Neural cell (in vitro differentiated cells): Measurements from ENCODE around the gene ACIN1. TPM values are rescaled to one million over a fixed set of nuclear protein-coding genes. Genes with fewer than 3 reads are reported as not detected.

Source experiments
- H2AFZ ChIP-seq: fragments of 200-600, 300-800 bp; sonication (generic), shearing (Covaris generic); 2 replicates; pipeline ENCODE4 v1.6.0; 2014; ENCODE audit warnings: low read depth, mild to moderate bottlenecking, antibody characterized with exemption, low read length, moderate library complexity
- H3F3A ChIP-seq: fragments of 200-600 bp; shearing (Covaris generic); 2 replicates; pipeline ENCODE4 v1.6.1; 2016; ENCODE audit warnings: mild to moderate bottlenecking, moderate library complexity, mixed read lengths, antibody characterized with exemption, low read length; ENCODE audit not compliant: insufficient read depth, poor library complexity, severe bottlenecking
- H3K27ac ChIP-seq: fragments of 200-600, 300-800 bp; sonication (generic), shearing (Covaris generic); 2 replicates; pipeline ENCODE4 v1.5.1; 2014; ENCODE audit warnings: mild to moderate bottlenecking, low read length, moderate library complexity
- H3K27me3 ChIP-seq: fragments of 300-800, 200-600 bp; sonication (generic), shearing (Covaris generic); 2 replicates; pipeline ENCODE4 v1.6.0; 2014; ENCODE audit warnings: mild to moderate bottlenecking, low read depth, low read length, moderate library complexity; ENCODE audit not compliant: insufficient read depth
- H3K36me3 ChIP-seq: fragments of 300-800, 200-600 bp; sonication (generic), shearing (Covaris generic); 2 replicates; pipeline ENCODE4 v1.5.1; 2014; ENCODE audit warnings: mild to moderate bottlenecking, antibody characterized with exemption, low read length, moderate library complexity; ENCODE audit not compliant: insufficient read depth
- H3K4me2 ChIP-seq: fragments of 300-800, 200-600 bp; sonication (generic), shearing (Covaris generic); 2 replicates; pipeline ENCODE4 v1.6.0; 2014; ENCODE audit warnings: mild to moderate bottlenecking, low read length
- H3K4me3 ChIP-seq: fragments of 300-800, 200-600 bp; sonication (generic), shearing (Covaris generic); 2 replicates; pipeline ENCODE4 v1.5.1; 2014; ENCODE audit warnings: mild to moderate bottlenecking, low read length, moderate library complexity
- H3K79me2 ChIP-seq: fragments of 200-600 bp; shearing (Covaris generic); replicated peaks from 2 replicates; pipeline ENCODE4 v1.6.0; 2014; ENCODE audit warnings: mild to moderate bottlenecking, low read length, moderate library complexity; ENCODE audit not compliant: insufficient read depth
- H3K9ac ChIP-seq: fragments of 300-800, 200-600 bp; sonication (generic), shearing (Covaris generic); 2 replicates; pipeline ENCODE4 v1.6.1; 2016; ENCODE audit warnings: mild to moderate bottlenecking, low read length, mixed read lengths
- H3K9me2 ChIP-seq: fragments of 200-600 bp; shearing (Covaris generic); 2 replicates; pipeline ENCODE4 v1.6.1; 2016; ENCODE audit warnings: mild to moderate bottlenecking, low read length, mixed read lengths; ENCODE audit not compliant: insufficient read depth
- H3K9me3 ChIP-seq: fragments of 200-600, 300-800 bp; sonication (generic), shearing (Covaris generic); 2 replicates; pipeline ENCODE4 v1.6.1; 2016; ENCODE audit warnings: mild to moderate bottlenecking, mixed run types, low read length, moderate library complexity, mixed read lengths
- H4K20me1 ChIP-seq: fragments of 200-600 bp; shearing (Covaris generic); 2 replicates; pipeline ENCODE4 v1.6.1; 2016; ENCODE audit warnings: mild to moderate bottlenecking, mixed run types; ENCODE audit not compliant: insufficient read depth
- CTCF ChIP-seq: fragments of 450-650 bp; IDR thresholded peaks from 2 replicates; pipeline ENCODE4 v1.5.1; 2014; ENCODE audit warnings: antibody characterized with exemption, mild to moderate bottlenecking, moderate library complexity; ENCODE audit not compliant: poor library complexity, severe bottlenecking
- EP300 ChIP-seq: fragments of 450-650 bp; conservative IDR thresholded peaks from 2 replicates; pipeline ENCODE4 v1.6.1; 2014; ENCODE audit warnings: antibody characterized with exemption, mild to moderate bottlenecking, moderate library complexity; ENCODE audit not compliant: poor library complexity, severe bottlenecking
- EZH2 ChIP-seq: fragments of 200-600, 300-800 bp; shearing (Covaris generic), sonication (generic); IDR thresholded peaks from 2 replicates; pipeline ENCODE4 v1.6.1; 2014; ENCODE audit warnings: antibody characterized with exemption, low read length, borderline replicate concordance, mild to moderate bottlenecking; ENCODE audit not compliant: insufficient read depth, poor library complexity, severe bottlenecking
- MXI1 ChIP-seq: fragments of 450-650 bp; conservative IDR thresholded peaks from 2 replicates; pipeline ENCODE4 v1.6.1; 2014; ENCODE audit warnings: antibody characterized with exemption, mild to moderate bottlenecking; ENCODE audit not compliant: poor library complexity, severe bottlenecking
- POLR2AphosphoS5 ChIP-seq: IDR thresholded peaks from 2 replicates; pipeline ENCODE4 v1.6.1; 2012
- RAD21 ChIP-seq: fragments of 450-650 bp; conservative IDR thresholded peaks from 2 replicates; pipeline ENCODE4 v1.6.1; 2014; ENCODE audit warnings: antibody characterized with exemption, mild to moderate bottlenecking, moderate library complexity
- REST ChIP-seq: IDR thresholded peaks from 2 replicates; pipeline ENCODE4 v1.6.1; 2012; ENCODE audit warnings: borderline replicate concordance
- SMC3 ChIP-seq: fragments of 450-650 bp; conservative IDR thresholded peaks from 2 replicates; pipeline ENCODE4 v1.6.1; 2014; ENCODE audit warnings: antibody characterized with exemption, mild to moderate bottlenecking, moderate library complexity; ENCODE audit not compliant: poor library complexity
- TAF1 ChIP-seq: IDR thresholded peaks from 2 replicates; pipeline ENCODE4 v1.6.1; 2012; ENCODE audit warnings: low read depth
- polyA plus RNA-seq: library from polyadenylated mRNA; depleted of rRNA; stranded (reverse); fragments of >200 nt; gene quantifications from 2 replicates; pipeline ENCODE4 v1.2.3, GENCODE V29; 2014

Gene ACIN1
- polyA plus RNA-seq, 1 donor from 2014 or later: 143 TPM

- H4K20me1 ChIP-seq: no peaks in the 10 kb centered on the region
- H3K9ac ChIP-seq: peak within 1 kb of the TSS; percentile 94
- H3K27ac ChIP-seq: peak within 1 kb of the TSS; percentile 95
- no peaks in the 10 kb centered on the region for H3F3A ChIP-seq
- H3K27me3 ChIP-seq: no peaks in the 10 kb centered on the region
- peak within 1 kb of the TSS; percentile 73 for H3K4me2 ChIP-seq
- H3K36me3 ChIP-seq: no peaks in the 10 kb centered on the region
- H2AFZ ChIP-seq: peak within 1 kb of the TSS; percentile 87
- TF ChIP-seq EZH2 (no peak), TAF1 (peak; percentile 71), POLR2AphosphoS5 (peak; percentile 72), MXI1 (peak; percentile 93), RAD21 (no peak), REST (peak; percentile 71), CTCF (peak; percentile 42), SMC3 (no peak), EP300 (peak; percentile 46)
- H3K4me3 ChIP-seq: peak within 1 kb of the TSS; percentile 100
- peaks cover 14% of the 10 kb centered on the region for H3K79me2 ChIP-seq
- H3K9me3 ChIP-seq: no peaks in the 10 kb centered on the region
- no peaks in the 10 kb centered on the region for H3K9me2 ChIP-seq
Measured at GRCh38 chr14:23034498-23035302, 60.2 kb downstream of the ACIN1 start, which contains the start of gene PSMB5. PSMB5 (minus strand) TSS chr14:23034900; CDS start chr14:23034881, 19 bp downstream.

GRCh38 chr14:23033801-23034497, 61.0 kb downstream of the ACIN1 start:
- no peak for TF ChIP-seq POLR2AphosphoS5
- TF ChIP-seq EZH2: no peak
- no peak for TF ChIP-seq CTCF
- TF ChIP-seq RAD21: no peak
- no peak for TF ChIP-seq REST
- TF ChIP-seq TAF1: no peak
- TF ChIP-seq SMC3: no peak
- no peak for TF ChIP-seq EP300
- TF ChIP-seq MXI1: no peak
- Histone ChIP-seq H3K36me3 (no peaks in the 10 kb centered on the region), H3K4me2 (peak overlapping the region; percentile 73), H3K4me3 (peak overlapping the region; percentile 100), H3K9me2 (no peaks in the 10 kb centered on the region), H3K27ac (peak overlapping the region; percentile 95), H4K20me1 (no peaks in the 10 kb centered on the region), H2AFZ (peak overlapping the region; percentile 87), H3K9ac (peak overlapping the region; percentile 94), H3F3A (no peaks in the 10 kb centered on the region), H3K9me3 (no peaks in the 10 kb centered on the region), H3K79me2 (peaks cover 14% of the 10 kb centered on the region), H3K27me3 (no peaks in the 10 kb centered on the region)
